Activated T-cell treated with anti-CD3 and anti-CD28 coated beads, Interleukin-2, amount 50 U/mL, for 1 hour (primary cell): ENCODE measurements around the gene JMJD4.

ENCODE experiments used
- DNase-seq: peaks from one replicate; pipeline ENCODE4 v3.0.0-alpha.2; 2020

Gene JMJD4

GRCh38 chr1:227749225-227749624, 14.1 kb upstream of the JMJD4 start:
- no peak for DNase-seq

GRCh38 chr1:227748496-227749182, 13.5 kb upstream of the JMJD4 start:
- DNase-seq = no peak

- DNase-seq = no peak
These were observed 12.9 kb upstream of the JMJD4 start for GRCh38 chr1:227747948-227748495.

- no peak for DNase-seq
These were observed 12.3 kb upstream of the JMJD4 start for GRCh38 chr1:227747382-227747781.

DNA sequence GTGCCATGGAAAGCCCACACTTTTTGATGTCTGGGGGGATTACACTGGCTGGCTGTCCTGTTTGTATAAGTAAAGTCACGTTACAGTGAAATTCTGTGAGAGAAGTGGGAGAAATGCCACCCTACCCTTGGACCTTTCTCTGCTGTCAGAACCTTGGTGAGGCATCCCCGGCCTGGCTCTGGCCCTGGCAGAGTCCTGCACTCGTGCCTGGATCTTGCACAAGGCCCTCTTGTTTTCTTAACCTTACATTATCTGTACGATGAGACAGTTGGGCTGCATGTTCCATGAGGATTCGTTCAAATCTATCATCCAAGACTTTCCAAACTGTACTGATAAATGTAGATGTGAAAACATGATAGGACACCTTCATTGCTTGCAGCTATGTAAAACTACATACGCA, 11.6 kb upstream of the JMJD4 start:
- no peak for DNase-seq

DNA sequence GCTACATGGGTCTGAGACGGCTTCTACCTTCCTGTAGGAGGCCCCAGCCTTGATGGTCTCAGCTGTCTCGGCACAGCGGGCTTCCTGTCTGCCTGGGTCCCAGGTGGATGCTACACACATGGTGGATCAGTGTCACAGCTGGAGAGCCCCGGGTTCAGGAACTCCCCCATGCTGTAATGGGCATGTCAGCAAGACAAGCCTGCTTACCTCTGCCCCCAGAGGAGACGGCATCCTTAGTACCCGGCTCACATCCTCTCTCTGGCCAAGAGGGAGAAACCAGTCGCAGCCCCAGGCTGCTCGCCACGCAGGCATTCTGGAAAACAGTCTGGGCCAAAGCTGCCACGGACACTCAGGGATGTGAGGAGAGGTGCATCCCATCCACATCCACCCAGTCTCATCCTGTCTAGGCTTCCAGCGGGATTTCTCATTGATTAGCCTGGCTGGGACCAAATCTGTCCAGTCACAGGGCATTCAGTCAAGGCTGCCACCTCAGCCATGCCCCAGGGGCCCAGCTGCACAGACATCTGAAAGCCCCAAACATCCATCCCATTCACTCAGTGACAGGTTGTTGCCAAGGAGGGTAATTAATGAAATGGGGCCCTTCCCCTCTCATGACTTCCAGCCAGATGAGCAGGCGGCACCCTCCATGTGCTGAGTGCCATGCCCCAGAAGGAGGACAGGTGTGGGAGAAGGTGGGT, 10.6 kb upstream of the JMJD4 start:
- no peak for DNase-seq

GRCh38 chr1:227744668-227745067, 9.6 kb upstream of the JMJD4 start:
- DNase-seq = no peak

- DNase-seq = no peak
These were observed 7.9 kb upstream of the JMJD4 start for GRCh38 chr1:227742738-227743715.

DNA sequence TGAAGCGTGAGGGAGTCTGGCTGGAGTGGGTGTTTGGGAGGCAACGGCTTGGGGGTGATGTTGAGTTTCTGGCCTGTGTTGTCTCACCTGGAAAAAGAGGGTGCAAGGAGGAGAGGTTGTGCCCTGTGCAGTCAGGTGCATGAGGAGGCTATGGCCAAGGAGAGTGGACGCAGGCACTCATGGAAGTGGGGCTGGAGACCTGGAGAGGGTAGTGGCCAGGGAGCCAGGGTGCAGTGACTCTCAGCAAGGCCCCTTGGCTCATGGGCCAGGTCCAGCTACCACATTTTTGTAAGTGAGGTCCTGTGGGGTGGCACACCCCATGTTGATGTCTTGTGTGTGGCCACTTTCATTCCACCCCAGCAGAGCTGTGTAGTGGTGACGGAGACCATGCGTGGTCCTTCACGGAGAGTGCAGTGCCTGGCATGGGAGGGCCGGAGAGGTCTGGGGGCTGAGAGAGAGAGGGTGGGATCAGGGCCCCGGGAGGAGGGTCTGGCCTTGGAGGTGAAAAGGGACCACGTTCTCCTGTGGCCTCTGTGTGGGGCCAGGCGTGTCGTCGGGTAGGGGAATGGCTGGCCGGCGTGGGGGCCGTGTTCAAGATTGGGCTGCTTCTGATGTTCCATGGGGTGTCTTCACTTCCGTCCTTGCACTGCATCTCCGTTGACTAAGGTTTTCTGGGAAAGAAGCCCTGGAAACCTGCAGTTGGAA, 6.2 kb upstream of the JMJD4 start:
- DNase-seq = no peak

DNA sequence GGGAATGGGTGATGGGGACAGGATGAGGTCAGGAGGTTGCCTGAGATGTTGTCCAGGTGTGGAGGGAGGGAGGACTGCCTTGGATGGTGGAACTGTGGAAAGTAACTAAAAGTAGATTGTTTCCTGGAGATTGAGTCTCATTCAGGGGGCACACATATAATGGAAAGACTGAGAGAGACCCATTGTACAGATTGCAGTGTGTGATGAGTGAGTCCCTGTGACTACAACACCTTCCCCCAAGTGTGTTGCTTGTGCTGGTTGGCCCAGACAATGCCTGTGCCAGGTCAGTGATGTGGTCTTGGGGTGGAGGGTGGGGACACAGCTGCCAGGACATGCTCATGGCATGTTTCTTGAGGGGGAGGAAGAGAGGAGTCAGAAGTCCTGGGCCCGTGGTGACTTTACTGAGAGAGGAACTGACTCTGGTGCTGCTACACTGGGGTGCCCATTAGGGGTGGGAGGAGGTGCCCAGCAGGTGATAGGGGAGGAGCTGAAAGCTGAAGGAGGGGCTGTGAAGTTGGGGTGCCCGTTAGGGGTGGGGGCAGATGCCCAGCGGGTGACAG, 5.4 kb upstream of the JMJD4 start:
- DNase-seq = no peak

DNA sequence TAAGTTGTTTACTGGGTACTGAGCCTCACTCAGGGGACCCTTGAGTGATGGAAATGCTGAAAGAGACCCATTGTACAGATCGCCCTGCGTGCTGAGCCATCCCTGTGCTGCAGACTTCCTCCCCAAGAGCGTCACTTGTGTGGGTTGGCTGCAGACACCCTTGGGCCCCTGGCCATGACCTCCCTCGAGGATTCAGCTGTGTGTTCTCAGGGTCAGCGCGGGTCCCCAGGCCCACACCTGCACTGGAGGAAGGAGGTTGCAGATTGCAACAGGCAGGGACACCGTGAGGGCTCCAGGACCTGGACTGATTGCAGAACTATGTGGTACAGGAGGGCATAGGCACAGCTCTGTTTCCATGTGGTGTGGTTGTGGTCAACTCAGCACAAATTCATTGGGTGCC, 4.5 kb upstream of the JMJD4 start:
- DNase-seq = no peak

DNA sequence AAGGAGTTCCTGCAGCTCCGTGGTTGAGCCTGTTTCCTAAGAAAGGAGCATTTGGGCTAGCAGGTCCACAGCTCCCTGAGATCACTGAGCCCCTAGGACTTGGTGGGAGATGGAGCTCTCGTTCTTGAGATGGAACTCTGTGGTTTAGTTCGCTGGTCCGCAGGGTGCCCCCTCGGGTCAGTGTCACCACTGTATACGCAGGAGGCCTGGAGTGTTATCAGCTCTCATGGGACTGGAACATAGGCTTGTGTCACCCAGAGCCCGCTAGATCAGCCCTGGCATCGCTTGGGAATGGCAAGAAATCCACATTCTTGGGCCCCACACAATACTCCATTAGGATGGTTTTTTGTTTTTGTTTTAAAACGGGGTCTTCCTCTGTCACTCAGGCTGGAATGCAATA, 3.7 kb upstream of the JMJD4 start:
- no peak for DNase-seq

DNA sequence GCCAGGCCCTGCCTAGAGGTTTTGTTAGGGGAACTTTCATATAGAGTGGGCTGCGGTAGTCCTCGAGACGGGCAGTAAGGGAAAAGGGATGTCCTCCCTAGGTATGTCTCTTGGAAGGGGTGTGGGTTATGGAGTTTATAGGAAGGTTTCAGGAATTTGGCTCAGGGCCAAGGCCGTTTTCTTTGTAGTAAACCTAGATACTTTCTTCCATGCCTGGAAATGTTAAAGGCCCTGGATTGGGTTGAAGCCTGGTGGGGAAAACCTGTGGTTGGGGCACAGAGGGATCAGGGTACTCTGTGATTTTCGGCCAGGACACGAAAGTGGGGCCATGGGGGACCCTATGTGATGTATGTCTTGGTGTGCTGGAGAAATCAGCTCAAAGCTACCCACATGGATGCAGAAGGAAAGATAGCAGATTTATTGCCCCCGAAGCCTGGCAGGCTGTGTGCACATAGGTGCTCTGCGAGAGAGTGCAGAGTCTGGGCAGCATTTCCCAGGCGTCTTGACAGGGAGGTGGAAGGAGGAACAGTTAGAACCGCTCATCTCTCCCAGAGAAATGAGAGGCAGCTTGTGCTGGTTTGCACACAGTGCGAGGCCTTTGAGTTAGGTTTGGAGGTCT, 1.8 kb upstream of the JMJD4 start:
- no peak for DNase-seq

DNA sequence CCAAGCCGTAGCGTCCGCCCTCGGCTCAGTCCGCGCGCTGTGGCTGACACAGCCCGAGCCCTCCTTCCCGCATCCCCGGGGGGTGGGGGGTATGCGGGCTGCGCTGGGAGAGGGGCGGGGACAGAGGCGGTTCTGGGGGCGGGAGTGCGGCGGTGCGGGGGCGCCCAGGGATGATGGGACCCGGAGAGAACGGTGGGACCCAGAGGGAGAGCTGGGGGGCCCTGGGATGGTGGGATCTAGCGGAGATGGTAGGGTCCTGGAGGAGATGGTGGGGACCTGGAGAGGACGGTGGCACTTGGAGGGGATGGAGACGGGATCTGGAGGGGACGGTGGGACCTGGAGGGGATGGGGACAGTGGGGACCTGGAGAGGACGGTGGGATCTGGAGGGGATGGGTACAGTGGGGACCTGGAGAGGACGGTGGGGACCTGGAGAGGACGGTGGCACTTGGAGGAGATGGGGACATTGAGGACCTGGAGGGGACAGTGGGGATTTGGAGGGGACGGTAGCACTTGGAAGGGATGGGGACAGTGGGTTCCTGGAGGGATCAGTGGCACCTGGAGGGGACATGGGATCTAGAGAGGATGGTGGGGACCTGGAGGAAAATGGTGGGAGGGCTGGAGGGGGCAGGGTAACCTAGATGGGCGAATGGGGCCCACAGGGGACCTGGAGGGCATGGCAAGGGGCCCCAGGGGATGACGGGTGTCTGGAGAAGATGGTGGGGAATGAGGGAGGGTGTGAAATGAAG, 610 bp upstream of the JMJD4 start:
- DNase-seq = no peak

DNA sequence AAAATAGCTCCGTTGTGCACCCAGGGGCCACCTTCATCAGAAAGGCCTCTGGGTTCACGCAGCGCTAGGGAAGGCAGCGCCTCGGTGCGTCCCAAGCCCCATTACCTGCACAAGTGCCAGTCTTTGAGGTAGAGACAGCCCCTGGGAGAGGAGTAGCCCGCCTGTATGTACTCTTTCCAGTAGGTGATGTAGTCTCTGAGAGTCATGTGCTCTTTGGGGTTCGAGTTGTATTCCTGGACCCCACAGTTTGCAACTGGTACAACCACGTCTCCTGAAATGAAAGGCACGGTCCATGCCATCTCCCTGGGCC, 601 bp downstream of the JMJD4 start:
- no peak for DNase-seq

- DNase-seq = no peak
These were observed 1.2 kb downstream of the JMJD4 start for GRCh38 chr1:227733751-227734545.

- DNase-seq = no peak
These were observed 1.8 kb downstream of the JMJD4 start for GRCh38 chr1:227733309-227733705.

DNA sequence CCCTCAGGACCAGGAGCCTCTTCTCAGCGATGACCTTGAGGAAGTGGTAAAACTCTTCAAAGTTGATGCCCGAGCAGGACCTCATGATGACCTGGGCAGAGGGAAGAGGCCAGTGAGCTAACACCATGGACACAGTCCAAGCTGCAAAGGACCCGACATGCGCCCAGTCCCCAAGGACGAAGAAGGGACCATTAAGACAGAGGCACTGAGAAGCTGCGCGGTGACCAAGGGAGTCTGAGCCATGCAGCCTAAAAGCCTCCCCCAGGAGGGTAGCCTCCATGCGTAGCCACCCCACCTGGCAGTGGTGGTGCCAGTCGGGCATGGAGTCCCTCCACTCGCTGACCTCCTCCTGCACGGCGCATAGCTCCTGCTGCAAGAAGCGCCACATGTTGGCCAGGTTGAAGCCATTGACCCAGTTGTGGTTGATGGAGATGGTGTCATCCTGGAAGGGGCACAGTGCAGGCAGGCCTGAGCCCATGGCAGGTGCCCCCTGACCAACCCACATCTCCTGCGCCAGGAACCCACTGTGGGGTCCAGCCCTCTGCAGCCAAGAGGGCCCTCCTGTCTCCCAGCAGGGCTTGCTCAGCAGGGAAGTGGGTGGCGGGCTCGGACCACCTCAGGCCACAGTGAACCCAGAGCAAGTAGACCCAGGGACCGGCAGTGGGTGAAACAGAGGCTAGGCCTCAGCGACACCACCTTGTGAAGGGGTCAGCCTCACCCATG, 2.4 kb downstream of the JMJD4 start:
- DNase-seq = no peak

DNA sequence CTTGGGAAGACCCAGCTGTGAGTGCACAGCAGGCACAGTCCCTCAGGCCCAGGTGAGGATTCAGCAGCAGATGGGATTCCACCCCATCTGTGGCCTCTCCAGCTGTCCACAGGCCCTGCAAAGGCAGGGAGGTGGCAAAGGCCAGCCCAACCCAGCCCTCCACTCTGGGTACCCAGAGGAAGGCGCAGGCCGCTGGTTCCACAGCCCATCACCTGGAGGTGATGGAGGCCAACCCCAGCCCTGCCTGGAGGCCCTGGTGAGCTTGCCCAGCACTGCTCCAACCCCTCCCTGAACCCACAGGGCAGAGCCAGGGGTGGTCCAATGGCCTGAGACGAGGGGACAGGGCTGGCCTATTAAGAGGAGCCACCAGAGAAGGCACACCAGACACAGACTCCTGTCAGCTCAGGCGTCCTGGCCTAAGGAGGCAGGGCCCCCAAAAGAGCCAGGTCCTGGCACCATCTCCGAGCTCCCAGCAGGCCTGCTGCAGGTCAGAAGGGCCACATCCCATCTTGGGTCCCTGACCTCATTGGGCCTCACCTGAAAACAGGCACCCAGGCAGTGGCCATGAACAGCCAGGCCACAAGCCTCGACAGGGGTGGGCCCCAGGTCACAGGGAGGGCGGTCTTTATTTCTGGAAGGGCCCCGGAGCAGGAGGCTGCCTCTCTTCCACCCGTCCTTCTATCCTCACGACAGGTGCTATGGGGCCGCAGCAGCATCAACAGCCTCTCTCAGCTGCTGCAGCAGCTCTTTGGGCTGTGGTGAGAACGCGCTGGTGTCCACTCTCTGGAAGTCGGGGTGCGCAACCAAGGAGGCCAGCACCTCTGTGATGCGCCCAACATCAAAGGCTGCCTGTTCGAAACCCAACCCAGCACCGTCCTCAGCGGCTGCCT, 3.2 kb downstream of the JMJD4 start:
- DNase-seq = no peak
